Esophagus mucosa (tissue), 1 donor: Measurements from ENCODE around the gene ITGB2. TPM values are rescaled to one million over a fixed set of nuclear protein-coding genes. Genes with fewer than 3 reads are reported as not detected.
"Not testable (repeated sequence)": the region's sequence is repeated elsewhere in the genome, so short reads cannot be mapped to it uniquely, and the experiment has no call there.

ENCODE experiments used
- ATAC-seq: fragments of 200-7000 bp; cut with Tn5 transposase; one replicate; pipeline ENCODE4 v1.9.1; 2020
- total RNA-seq: library from RNA; stranded (reverse); gene quantifications from one replicate; pipeline ENCODE4 v1.2.4, GENCODE V29; 2023
- donor health status: DM: yes; HTN: yes; CAD: no.

Gene ITGB2
- total RNA-seq, 1 donor from 2014 or later, result 7.1 TPM

DNA sequence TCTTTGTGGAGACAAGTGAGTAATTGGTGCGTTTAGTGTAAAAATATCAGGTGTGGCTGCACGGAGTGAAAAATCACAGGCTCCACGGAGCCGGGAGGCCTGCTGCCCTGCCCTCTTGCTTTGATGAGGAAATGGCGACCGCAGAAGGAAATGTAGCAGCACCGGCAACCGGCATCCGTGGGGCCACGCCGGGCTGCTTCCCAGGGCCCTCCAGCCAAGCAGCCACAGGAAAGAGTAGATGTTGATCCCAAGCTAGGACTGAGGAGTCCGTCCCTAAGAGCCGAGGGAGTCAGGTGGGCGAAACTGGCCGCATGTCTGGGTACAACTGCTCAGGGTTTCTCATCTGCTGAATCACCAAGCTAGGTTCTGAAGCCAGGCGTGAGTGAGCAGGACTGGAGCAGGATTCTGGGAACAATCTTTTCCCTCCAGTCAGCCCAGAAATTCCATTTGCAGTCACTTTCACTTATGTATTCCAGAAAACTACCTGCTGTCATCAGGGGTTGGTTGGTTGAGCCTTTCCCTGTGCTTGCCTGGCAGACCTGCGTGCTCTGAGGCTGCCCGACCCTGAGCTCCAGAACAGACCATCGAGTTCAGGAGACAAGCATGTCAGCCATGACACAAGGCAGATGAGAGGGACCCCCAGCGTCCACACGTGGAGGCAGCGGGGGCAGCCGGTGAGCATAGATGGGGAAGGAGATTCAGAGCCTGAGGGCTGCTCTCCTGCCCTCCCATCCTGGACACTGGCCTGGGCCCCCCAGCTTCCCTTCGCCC is 5.8 kb upstream of the ITGB2 start:
- ATAC-seq, result no peak

- ATAC-seq, result no peak
These were observed 4.7 kb upstream of the ITGB2 start for GRCh38 chr21:44925378-44925755.

DNA sequence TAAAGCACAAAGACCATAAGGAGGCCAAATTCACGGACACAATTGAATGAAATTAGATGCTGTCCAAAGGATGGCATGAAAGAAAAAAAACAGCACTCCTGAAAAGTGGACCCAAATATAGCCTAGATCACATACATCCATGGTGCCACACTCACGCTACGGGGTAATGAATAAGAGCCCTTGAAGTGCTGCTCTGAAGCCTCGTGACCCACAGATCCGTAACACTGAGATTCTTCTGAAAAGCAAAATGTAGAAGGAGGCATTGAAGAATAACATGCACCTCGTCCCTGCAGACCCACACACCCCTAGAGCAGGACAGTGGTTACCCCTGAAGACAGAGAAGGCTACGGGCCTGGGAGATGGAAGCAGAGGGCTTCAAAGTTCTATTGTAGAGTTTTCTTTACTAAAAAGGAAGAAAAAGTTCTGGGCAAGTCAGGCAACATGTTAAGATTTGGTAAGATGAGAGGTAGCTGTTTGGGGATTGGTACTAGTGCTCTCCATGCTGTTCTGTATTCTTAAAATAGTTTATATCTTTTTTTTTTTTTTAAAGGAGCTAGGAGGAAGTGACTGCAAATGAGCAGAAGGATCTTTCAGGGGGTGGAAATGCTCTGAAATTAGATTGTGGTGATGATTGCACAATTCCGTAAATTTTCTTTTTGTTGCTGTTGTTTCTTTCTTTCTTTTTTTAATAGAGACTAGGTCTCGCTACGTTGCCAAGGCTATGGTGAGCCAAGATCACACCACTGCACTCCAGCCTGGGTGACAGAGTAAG is 4.1 kb upstream of the ITGB2 start:
- no peak for ATAC-seq

DNA sequence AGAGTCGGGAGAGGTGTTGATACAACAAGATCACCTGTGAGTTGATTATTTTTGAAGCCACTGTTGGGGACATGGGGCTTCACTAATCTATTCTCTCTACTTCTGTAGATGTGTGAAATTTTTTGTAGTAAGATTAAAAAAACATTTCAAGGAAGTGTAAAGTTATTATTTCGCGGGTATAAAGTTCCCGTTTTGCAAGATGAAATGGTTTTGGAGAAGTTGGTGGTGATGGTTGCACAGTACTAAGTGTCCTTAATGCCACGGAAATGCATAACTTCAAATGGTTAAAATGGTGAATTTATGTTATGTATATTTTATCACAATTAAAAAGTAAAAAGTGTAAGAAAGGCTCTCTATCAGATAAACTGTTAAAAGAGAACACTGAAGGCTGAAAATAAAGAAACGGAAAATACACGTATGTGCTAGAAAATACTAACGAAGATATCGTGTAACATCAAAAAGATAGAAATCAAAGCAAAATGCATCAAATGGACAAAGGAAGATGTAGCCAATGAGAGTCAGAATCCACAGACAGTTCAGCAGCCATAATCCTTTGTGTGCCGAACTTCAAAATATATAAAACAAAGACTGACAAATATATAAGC is 2.9 kb upstream of the ITGB2 start:
- ATAC-seq, result no peak

GRCh38 chr21:44921928-44922327 is 1.2 kb upstream of the ITGB2 start:
- ATAC-seq, result no peak

- peak; percentile 6 for ATAC-seq
These were observed 596 bp downstream of the ITGB2 start for GRCh38 chr21:44919913-44920693.

GRCh38 chr21:44919111-44919912 is 1.4 kb downstream of the ITGB2 start:
- no peak for ATAC-seq

GRCh38 chr21:44918581-44919033 is 2.1 kb downstream of the ITGB2 start:
- no peak for ATAC-seq

DNA sequence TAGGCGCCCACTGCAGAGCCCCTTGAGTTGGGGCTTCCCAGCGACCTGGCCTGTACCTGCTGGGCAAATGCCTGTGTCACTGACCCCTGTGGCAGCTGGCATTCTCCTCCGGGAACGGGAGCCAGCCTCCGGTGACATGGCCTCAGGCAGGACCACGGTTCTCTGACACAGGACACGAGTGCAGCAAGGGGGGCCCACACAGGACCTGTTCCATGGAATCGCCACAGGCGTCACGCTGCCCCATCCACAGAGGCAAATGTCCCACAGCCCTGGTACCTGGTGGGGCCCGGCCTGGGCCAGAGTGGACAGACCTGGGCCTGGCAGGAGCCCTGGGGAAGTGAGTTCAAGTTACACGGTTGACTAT is 2.6 kb downstream of the ITGB2 start:
- ATAC-seq, result no peak

DNA sequence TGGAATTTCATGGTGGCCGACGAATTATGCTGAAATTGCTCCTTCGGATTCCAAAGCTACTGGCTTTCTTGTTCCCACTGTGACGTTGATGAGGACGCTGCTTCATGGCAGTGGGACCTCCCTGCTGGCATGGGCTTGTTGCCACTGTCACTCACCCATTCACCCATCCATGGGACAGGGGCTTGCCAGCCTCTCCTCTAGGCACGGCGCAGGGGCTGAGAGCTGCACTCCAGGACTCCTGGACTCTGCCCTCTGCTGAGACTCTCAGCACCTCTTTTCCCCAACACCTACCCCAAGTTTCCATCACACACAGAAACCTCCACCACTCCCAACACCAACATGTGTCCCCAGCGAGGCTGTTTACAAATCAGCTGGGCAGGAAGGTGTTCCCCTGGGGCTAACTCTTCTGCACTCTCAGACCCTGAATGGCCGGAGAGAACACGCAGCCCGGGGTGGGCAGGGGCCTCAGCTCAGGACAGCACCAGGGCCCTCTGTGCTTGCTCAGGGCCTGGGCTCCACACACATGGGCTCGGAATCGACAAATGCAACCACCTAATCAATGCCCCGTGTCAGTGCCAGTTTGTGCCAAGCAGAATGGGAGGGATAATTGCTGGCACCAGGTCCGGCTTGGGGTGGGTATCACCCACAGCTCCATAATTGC is 3.1 kb downstream of the ITGB2 start:
- ATAC-seq, result no peak

DNA sequence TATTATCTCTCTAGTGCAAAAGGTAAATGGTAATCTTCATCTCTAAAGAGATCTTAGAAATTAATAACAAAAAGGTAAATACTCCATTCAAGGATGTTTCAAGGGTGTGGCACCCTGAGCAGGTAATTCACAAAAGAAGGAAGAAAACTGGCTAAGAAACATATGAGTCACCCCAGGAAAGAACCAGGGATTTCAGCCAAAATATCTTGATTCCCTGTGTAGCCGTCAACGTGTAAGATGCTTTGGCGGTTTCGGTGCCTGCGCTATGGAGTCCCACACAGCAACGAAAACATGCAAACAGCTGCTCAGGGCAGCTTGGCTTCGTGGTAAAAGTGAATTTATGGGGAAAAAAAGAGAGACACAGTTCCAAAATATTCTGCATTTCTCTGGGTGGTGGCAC is 3.7 kb downstream of the ITGB2 start:
- ATAC-seq, result peak; percentile 54

DNA sequence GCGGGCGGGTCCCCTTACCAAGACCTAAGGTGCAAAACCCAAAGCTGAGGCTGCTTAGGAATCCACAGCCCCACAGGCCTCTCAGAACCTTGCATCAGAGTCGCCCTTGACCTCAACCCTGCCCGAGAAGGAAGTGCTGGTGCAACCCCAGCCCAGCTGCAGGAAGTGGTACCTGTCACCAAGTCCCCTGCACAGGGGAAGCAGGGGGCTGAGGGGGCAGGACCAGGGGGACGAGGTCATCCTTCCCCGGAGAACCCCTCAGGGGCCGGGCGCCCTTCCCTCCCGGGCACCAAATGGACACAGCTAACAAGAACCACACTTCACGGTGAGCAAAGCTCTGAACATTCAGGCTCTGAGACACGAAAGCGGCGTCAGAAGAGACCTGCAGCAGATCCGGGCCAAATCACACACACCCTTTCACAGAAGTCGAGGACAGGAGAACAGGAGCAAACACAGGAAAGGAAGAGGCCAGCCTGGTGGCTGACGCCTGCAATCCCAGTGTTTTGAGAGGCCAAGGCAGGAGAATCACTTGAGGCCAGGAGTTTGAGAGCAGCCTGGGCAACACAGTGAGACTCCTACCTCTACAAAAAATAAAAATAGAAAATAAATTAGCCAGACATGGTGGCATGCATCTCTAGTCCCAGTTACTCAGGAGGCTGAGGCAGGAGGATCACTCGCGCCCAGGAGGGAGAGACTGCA is 6.4 kb downstream of the ITGB2 start:
- no peak for ATAC-seq

DNA sequence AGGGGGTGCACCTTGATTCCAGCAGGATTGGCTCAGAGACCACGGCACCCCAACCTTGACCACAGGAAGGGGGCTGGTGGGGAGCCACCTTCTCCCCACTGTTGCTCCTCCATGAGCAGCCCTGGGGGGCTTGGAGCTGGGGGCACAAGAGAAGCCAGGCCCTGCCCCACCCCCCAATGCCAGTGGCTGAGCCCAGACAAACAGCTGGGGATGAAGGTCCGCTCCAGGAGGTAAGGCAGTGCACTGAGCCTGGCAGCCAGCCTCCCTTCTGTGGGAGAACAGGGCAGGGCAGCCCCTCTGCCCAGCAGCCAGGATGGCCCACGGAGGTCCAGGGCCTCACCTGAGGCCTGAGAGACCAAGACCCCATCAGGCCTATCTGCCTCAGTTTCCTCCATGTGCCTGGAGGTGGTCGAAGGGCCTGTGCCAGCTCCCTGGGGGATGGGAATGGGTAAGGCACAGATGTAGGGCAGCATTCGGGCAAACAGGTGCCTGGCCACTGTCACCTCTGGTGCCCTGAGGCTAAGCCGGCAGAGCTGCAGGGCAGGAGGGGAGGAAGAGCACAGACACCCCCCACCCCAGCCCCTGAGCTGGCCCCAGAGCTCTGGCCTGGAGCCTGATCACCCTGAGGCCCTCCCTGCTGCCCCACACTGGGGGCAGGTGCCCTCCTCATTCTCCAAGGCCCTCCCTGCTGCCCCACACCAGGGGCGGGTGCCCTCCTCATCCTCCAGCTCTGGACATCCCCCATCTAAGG is 7.1 kb downstream of the ITGB2 start:
- no peak for ATAC-seq

DNA sequence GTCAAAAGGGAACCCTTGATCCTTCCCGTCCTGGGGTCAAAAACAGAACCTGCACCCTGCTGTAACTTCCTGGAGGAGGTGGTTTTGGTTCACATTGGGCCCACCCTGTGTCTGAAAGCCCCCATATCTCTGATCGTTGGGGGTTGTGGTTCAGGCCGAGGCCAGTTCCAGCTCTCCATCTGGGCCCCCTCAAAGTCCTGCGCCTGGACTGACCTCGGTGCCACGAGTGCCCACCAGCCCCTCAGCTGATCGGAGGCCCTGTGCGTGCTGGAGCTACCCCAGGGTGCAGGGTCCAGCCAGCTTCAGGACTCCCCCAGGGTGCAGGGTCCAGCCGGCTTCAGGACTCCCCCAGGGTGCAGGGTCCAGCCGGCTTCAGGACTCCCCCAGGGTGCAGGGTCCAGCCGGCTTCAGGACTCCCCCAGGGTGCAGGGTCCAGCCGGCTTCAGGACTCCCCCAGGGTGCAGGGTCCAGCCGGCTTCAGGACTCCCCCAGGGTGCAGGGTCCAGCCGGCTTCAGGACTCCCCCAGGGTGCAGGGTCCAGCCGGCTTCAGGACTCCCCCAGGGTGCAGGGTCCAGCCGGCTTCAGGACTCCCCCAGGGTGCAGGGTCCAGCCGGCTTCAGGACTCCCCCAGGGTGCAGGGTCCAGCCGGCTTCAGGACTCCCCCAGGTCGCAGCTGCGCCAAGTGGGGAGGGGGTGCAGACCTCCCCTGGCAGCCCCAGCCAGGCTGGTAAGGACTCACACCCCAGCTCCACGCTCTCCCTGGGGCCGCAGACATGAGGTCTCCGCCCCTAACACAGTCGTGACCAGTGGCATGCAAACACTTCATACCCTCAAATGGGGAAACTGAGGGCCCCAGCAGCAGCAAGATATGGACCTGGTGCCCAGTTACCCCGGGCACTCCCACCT is 7.9 kb downstream of the ITGB2 start:
- ATAC-seq, result not testable (repeated sequence)

- peak; percentile 56 for ATAC-seq
These were observed 8.6 kb downstream of the ITGB2 start for GRCh38 chr21:44912158-44912473.

DNA sequence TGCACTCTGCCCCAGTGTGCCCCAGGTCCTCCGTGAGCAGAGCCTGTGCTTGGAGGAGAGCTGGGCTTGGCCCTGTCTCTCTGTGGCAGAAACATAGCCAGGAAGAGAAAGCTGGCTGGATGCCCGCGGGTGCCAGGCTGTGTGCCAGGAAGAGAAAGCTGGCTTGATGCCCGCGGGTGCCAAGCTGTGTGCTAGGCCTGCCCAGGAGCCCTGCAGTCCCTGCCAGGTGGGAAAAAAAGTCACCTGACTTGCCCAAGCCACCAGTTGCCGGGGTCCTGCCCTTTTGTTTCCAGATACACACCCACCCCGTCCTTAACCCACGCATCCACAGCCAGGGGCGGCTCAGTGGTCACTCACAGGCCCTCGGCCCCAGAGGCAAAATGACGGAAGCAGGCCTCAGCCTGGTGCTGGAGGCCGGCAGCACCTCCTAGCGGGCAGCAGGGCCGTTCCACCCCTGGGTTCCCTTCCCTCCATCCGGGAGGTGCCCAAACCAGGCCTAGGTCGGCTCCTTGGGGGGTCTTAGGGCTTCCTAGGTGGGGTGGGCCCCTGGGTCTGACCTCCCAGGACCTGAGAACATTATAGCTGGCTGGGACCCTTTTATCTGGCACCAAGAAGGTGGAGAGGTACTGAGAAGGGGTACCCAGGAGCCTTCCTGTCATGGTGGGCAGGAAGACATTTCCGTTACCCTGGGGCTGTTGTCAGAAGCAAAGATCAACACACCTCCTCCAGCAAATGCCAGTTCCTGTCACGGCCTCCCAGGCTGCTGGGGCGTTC is 9.1 kb downstream of the ITGB2 start:
- peak; percentile 73 for ATAC-seq

- ATAC-seq, result no peak
These were observed 9.7 kb downstream of the ITGB2 start for GRCh38 chr21:44911068-44911383.
